ENCODE data around the gene TXNDC2. TPM values are rescaled to one million over a fixed set of nuclear protein-coding genes. Genes with fewer than 3 reads are reported as not detected.

TXNDC2 gene
- total and polyA plus RNA-seq, 2 of the 4 experiments (the other 2 are of a cell fraction), result 0.18 TPM; not detected in 1

- no peak overlapping the region for H3K18ac ChIP-seq (ENCODE audit: low read depth, low read length)
- H3K56ac ChIP-seq (ENCODE audit: extremely low read depth, insufficient read depth, low read length), result no peak overlapping the region
- CTCF ChIA-PET, result no interaction called here
- no peak overlapping the region for H4K5ac ChIP-seq (ENCODE audit: low read depth, low read length)
- no peak overlapping the region for H4K8ac ChIP-seq (ENCODE audit: low read depth in 2 of 2, low read length in 2 of 2)
- intact Hi-C loops (cut with micrococcal nuclease) (no loop called here), dilution Hi-C loops (cut with HindIII; ENCODE audit: low sequenced_read_pairs, unreplicated experiment) (no loop called here), in situ Hi-C loops (cut with MboI; ENCODE audit: low sequenced_read_pairs) (no loop called here)
- BruUV-seq (replicated peaks), result no TSS peak
- ATAC-seq (ENCODE audit: low read depth) (no peak), DNase-seq (no peak)
- H3K14ac ChIP-seq (replicated peaks; ENCODE audit: low read depth, low read length), result no peak overlapping the region
- no peak overlapping the region for H3K4me3 ChIP-seq (ENCODE audit: insufficient read depth, low read depth, low read length)
- no peak overlapping the region for H4K91ac ChIP-seq (ENCODE audit: insufficient read depth, low read depth, low read length)
- H2BK20ac ChIP-seq (ENCODE audit: low read depth, low read length), result no peak overlapping the region
- H3K27ac ChIP-seq (ENCODE audit: insufficient read depth, low read length), result no peak overlapping the region
- H3K9me1 ChIP-seq (ENCODE audit: insufficient read depth, low read length), result 0 out of 2 replicates have a peak, but pooled peaks cover 7% of the 10 kb centered on the region
- no CpG with 5 or more reads among the region's 2 CpGs for WGBS, 2 experiments (ENCODE audit: extremely low coverage in 2 of 2, insufficient read length in 1 of 2)
- H4K20me1 ChIP-seq (ENCODE audit: insufficient read depth, low read length), result no peaks in the 10 kb centered on the region; the same call in 1 of the 2 replicates
- H2BK120ac ChIP-seq (ENCODE audit: low read depth, low read length), result no peak overlapping the region
- no peaks in the 10 kb centered on the region for H3K27me3 ChIP-seq (ENCODE audit: control insufficient read depth, insufficient read depth, low read length)
- no peak overlapping the region for H3K9ac ChIP-seq (ENCODE audit: low read depth, low read length)
- H2AFZ ChIP-seq (replicated peaks; ENCODE audit: low read length, poor library complexity), result no peak overlapping the region
- H3K4me1 ChIP-seq (ENCODE audit: control insufficient read depth, insufficient read depth, low read length), result peaks cover 9% of the 10 kb centered on the region
- H3K4ac ChIP-seq (ENCODE audit: low read depth, low read length), result no peak overlapping the region
- no peak overlapping the region for H2BK5ac ChIP-seq (ENCODE audit: low read depth, low read length, poor library complexity, severe bottlenecking)
- TF ChIP-seq USF2 (IDR thresholded peaks at IDR 0.05; ENCODE audit: low read depth, low read length), result no peak
- 0 out of 2 replicates have a peak, but pooled peaks cover 2% of the 10 kb centered on the region for H3K9me3 ChIP-seq (ENCODE audit: control insufficient read depth, insufficient read depth, low read length)
- H2AK9ac ChIP-seq (replicated peaks; ENCODE audit: low read depth, low read length, poor library complexity), result no peak overlapping the region
- no peak overlapping the region for H3K4me2 ChIP-seq (ENCODE audit: low read depth, low read length)
- POLR2A ChIA-PET (ENCODE audit: unreplicated experiment), result no interaction called here
- H3K23ac ChIP-seq (ENCODE audit: low read depth, low read length), result no peak overlapping the region
- H3K36me3 ChIP-seq (ENCODE audit: control insufficient read depth, insufficient read depth, low read length), result no peaks in the 10 kb centered on the region
- no peak overlapping the region for H2AK5ac ChIP-seq (ENCODE audit: low read depth, low read length)
- no peak overlapping the region for H2BK15ac ChIP-seq (ENCODE audit: low read depth, low read length)
- H3K79me1 ChIP-seq (ENCODE audit: low read depth in 1 of 2, low read length in 2 of 2), result peaks cover 6 to 9% of the 10 kb centered on the region in 2 experiments; a peak in 3 of 4 replicates
These were observed 34.3 kb upstream of the TXNDC2 start for GRCh38 chr18:9851511-9851910.
